ENCODE data around the gene GORAB. TPM values are rescaled to one million over a fixed set of nuclear protein-coding genes. Genes with fewer than 3 reads are reported as not detected.

GORAB gene
- total RNA-seq, 2 experiments from 2014 or later, result 9.8 to 13.5 TPM

DNA sequence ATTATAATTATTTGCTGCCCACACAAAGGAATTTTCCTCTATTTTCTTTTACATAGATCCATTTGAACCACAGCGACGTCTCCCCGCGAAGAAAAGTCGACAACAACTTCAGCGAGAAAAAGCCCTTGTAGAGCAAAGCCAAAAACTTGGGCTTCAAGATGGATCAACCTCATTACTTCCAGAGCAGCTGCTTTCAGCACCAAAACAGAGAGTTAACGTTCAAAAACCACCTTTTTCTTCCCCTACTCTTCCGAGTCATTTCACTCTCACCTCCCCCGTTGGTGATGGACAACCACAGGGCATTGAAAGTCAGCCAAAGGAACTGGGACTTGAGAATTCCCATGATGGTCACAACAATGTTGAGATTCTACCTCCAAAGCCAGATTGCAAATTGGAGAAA lies 7.2 kb downstream of the GORAB start:
- Mint-ChIP-seq H3K4me1 (peaks cover 22% of the 10 kb centered on the region), H3K27ac (no peak overlapping the region), H3K36me3 (ENCODE audit: low read depth) (peaks cover 44% of the 10 kb centered on the region), H3K27me3 (no peaks in the 10 kb centered on the region), H3K4me3 (no peak overlapping the region), H3K9me3 (ENCODE audit: low read depth) (no peaks in the 10 kb centered on the region)
- intact Hi-C loops (cut with DNase I, micrococcal nuclease), result loop anchor here (10.0 kb wide), 4 partner anchors 464 to 824 kb away; partner anchors contain the start of genes KIFAP3 (in 1 of the 2), SCYL3 (in 1 of the 2) and SELL (in 1 of the 2)
- no peak for DNase-seq
- no peak for ATAC-seq
- ChIA-PET POLR2A (no interaction called here), CTCF (no interaction called here)

GRCh38 chr1:170544624-170545023 lies 12.7 kb downstream of the GORAB start:
- POLR2A ChIA-PET, result no interaction called here
- intact Hi-C loops (cut with DNase I, micrococcal nuclease), result no loop called here

GRCh38 chr1:170545476-170545875 lies 13.5 kb downstream of the GORAB start:
- ATAC-seq, result no peak
- no peak for DNase-seq
- POLR2A ChIA-PET, result no interaction called here
- no peaks in the 10 kb centered on the region for H3K9me3 Mint-ChIP-seq (ENCODE audit: low read depth)
- peaks cover 2% of the 10 kb centered on the region for H3K4me1 Mint-ChIP-seq
- no peaks in the 10 kb centered on the region for H3K27me3 Mint-ChIP-seq
- H3K27ac Mint-ChIP-seq, result no peak overlapping the region
- peaks cover 57% of the 10 kb centered on the region for H3K36me3 Mint-ChIP-seq (ENCODE audit: low read depth)
- no peak overlapping the region for H3K4me3 Mint-ChIP-seq
- intact Hi-C loops (cut with DNase I, micrococcal nuclease), result no loop called here
- CTCF ChIA-PET, result no interaction called here

More at GRCh38 chr1:170544624-170545023, 12.7 kb downstream of the GORAB start:
- H3K36me3 Mint-ChIP-seq (ENCODE audit: low read depth), result peaks cover 60% of the 10 kb centered on the region
- no peak overlapping the region for H3K4me3 Mint-ChIP-seq
- CTCF ChIA-PET, result no interaction called here
- ATAC-seq (no peak), DNase-seq (no peak)
- H3K27ac Mint-ChIP-seq, result no peak overlapping the region
- no peaks in the 10 kb centered on the region for H3K27me3 Mint-ChIP-seq
- peaks cover 2% of the 10 kb centered on the region for H3K4me1 Mint-ChIP-seq
- H3K9me3 Mint-ChIP-seq (ENCODE audit: low read depth), result no peaks in the 10 kb centered on the region

GRCh38 chr1:170547255-170547654 lies 15.3 kb downstream of the GORAB start:
- peaks cover 56% of the 10 kb centered on the region for H3K36me3 Mint-ChIP-seq (ENCODE audit: low read depth)
- ATAC-seq (no peak), DNase-seq (no peak)
- H3K27me3 Mint-ChIP-seq, result no peaks in the 10 kb centered on the region
- POLR2A ChIA-PET, result no interaction called here
- H3K27ac Mint-ChIP-seq, result no peak overlapping the region
- H3K9me3 Mint-ChIP-seq (ENCODE audit: low read depth), result no peaks in the 10 kb centered on the region
- CTCF ChIA-PET, result no interaction called here
- H3K4me3 Mint-ChIP-seq, result no peak overlapping the region
- peaks cover 2% of the 10 kb centered on the region for H3K4me1 Mint-ChIP-seq
- intact Hi-C loops (cut with DNase I, micrococcal nuclease), result no loop called here

DNA sequence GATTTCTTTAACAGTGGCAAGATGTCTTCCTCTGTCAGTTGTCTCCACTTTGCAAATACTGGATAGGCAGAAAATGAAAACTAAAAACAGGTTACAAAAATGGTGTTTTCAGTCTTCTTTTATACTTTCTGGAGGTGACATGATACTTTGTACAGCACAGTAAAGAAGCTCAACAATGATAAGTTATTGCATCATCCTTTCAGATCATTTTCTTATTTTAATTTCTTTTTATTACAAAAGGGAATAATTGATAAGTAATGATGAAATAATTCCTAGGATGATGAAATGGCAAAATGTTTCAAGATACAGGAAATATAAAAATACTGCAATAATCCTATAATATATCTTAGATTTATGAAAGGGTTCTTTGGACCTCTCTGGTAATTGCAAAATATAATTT lies 16.5 kb downstream of the GORAB start:
- peaks cover 53% of the 10 kb centered on the region for H3K36me3 Mint-ChIP-seq (ENCODE audit: low read depth)
- ATAC-seq (no peak), DNase-seq (no peak)
- peaks cover 2% of the 10 kb centered on the region for H3K4me1 Mint-ChIP-seq
- no peak overlapping the region for H3K4me3 Mint-ChIP-seq
- peak overlapping the region; percentile 40 for H3K27ac Mint-ChIP-seq
- CTCF ChIA-PET, result no interaction called here
- intact Hi-C loops (cut with DNase I, micrococcal nuclease), result no loop called here
- H3K9me3 Mint-ChIP-seq (ENCODE audit: low read depth), result no peaks in the 10 kb centered on the region
- POLR2A ChIA-PET, result no interaction called here
- no peaks in the 10 kb centered on the region for H3K27me3 Mint-ChIP-seq

DNA sequence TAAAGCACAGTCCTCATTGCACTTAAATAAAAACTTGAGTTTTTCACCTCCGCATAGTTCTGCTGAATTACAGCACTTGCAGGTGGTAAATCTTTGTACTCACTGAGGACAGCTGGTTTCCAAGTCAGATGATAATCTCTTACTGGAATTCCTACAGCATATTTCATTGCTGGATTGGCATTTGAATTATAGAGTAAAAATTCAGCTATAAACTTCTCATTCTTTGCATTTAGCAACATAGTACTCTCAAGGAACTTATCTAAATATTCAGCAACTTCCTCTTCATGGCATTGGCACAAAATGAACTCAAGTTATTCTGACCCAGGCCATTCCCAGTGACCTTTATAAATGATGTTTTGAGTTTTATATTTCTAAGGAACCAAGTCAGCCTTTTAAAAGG lies 23.4 kb downstream of the GORAB start:
- CTCF ChIA-PET, result interaction anchor here (0.6 kb wide), 1 partner anchor 256 kb away, joined by 3 read pairs; no protein-coding TSS in a partner anchor

GRCh38 chr1:170556917-170557316 lies 25.0 kb downstream of the GORAB start:
- intact Hi-C loops (cut with DNase I, micrococcal nuclease), result no loop called here
- POLR2A ChIA-PET, result no interaction called here
- DNase-seq (no peak), ATAC-seq (no peak)
- Mint-ChIP-seq H3K9me3 (ENCODE audit: low read depth) (peaks cover 8% of the 10 kb centered on the region), H3K4me1 (no peaks in the 10 kb centered on the region), H3K27ac (no peak overlapping the region), H3K27me3 (no peaks in the 10 kb centered on the region), H3K36me3 (ENCODE audit: low read depth) (peaks cover 10% of the 10 kb centered on the region), H3K4me3 (no peak overlapping the region)
- CTCF ChIA-PET, result no interaction called here

More for the DNA sequence above, 23.4 kb downstream of the GORAB start:
- H3K4me1 Mint-ChIP-seq, result no peaks in the 10 kb centered on the region
- POLR2A ChIA-PET, result no interaction called here
- H3K9me3 Mint-ChIP-seq (ENCODE audit: low read depth), result peaks cover 8% of the 10 kb centered on the region
- intact Hi-C loops (cut with DNase I, micrococcal nuclease), result no loop called here
- H3K27me3 Mint-ChIP-seq, result no peaks in the 10 kb centered on the region
- ATAC-seq (no peak), DNase-seq (no peak)
- H3K4me3 Mint-ChIP-seq, result no peak overlapping the region
- no peak overlapping the region for H3K27ac Mint-ChIP-seq
- H3K36me3 Mint-ChIP-seq (ENCODE audit: low read depth), result peaks cover 16% of the 10 kb centered on the region

DNA sequence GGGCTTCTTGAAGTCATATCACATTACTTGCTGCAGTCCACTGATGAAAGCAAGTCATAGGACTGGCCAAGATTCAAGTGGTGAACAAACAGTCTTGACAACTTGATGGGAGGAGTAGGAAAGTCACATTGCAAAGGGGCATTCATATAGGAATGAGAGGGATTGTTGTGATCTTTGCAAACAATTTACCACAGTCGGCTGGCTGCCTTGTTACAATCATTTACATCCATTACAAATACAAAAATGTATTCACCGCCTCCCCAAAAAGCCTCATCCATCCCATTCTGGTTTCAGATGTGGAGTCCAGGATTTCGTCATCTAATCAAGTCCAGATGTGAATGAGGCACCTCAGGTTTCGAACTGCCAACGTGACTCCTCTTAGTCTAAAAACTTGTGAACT lies 26.8 kb downstream of the GORAB start:
- Mint-ChIP-seq H3K27me3 (no peaks in the 10 kb centered on the region), H3K4me1 (peaks cover 15% of the 10 kb centered on the region), H3K9me3 (ENCODE audit: low read depth) (peaks cover 8% of the 10 kb centered on the region), H3K27ac (no peak overlapping the region), H3K4me3 (no peak overlapping the region), H3K36me3 (ENCODE audit: low read depth) (peaks cover 2% of the 10 kb centered on the region)
- ChIA-PET POLR2A (no interaction called here), CTCF (no interaction called here)
- DNase-seq (no peak), ATAC-seq (no peak)
- intact Hi-C loops (cut with DNase I, micrococcal nuclease), result no loop called here

DNA sequence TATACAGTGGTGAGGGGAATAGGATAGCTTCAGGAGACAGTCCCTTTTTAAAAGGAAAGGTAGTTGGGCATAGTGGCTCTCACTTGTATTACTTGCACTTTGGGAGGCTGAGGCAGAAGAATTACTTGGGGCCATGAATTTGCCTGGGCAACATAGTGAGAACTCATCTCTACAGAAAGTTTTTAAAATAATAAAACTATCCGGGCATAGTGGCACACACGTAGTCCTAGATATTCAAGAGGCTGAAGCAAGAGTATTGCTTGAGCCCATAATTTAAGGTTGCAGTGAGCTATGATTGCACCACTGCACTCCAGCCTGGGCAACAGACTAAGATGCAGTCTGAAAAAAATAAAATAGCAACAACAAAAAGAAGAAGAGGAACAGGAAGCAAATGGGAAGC lies 27.2 kb downstream of the GORAB start:
- Mint-ChIP-seq H3K4me3 (no peak overlapping the region), H3K4me1 (peaks cover 15% of the 10 kb centered on the region), H3K27me3 (no peaks in the 10 kb centered on the region), H3K27ac (no peak overlapping the region), H3K9me3 (ENCODE audit: low read depth) (peaks cover 8% of the 10 kb centered on the region), H3K36me3 (ENCODE audit: low read depth) (no peaks in the 10 kb centered on the region)
- intact Hi-C loops (cut with DNase I, micrococcal nuclease), result no loop called here
- ChIA-PET POLR2A (no interaction called here), CTCF (no interaction called here)
- DNase-seq, result no peak
- ATAC-seq, result no peak

- ChIA-PET CTCF (no interaction called here), POLR2A (no interaction called here)
- H3K27ac Mint-ChIP-seq, result no peak overlapping the region
- H3K4me3 Mint-ChIP-seq, result no peak overlapping the region
- ATAC-seq, result no peak
- no peaks in the 10 kb centered on the region for H3K36me3 Mint-ChIP-seq (ENCODE audit: low read depth)
- H3K4me1 Mint-ChIP-seq, result peaks cover 15% of the 10 kb centered on the region
- peaks cover 5% of the 10 kb centered on the region for H3K27me3 Mint-ChIP-seq
- H3K9me3 Mint-ChIP-seq (ENCODE audit: low read depth), result peaks cover 8% of the 10 kb centered on the region
- no peak for DNase-seq
- intact Hi-C loops (cut with DNase I, micrococcal nuclease), result no loop called here
These were observed 28.8 kb downstream of the GORAB start for GRCh38 chr1:170560681-170561285.

- Mint-ChIP-seq H3K36me3 (ENCODE audit: low read depth) (no peaks in the 10 kb centered on the region), H3K4me1 (peaks cover 15% of the 10 kb centered on the region), H3K27ac (peak overlapping the region; percentile 40), H3K9me3 (ENCODE audit: low read depth) (peaks cover 8% of the 10 kb centered on the region), H3K27me3 (peaks cover 5% of the 10 kb centered on the region), H3K4me3 (no peak overlapping the region)
- intact Hi-C loops (cut with DNase I, micrococcal nuclease), result no loop called here
- ChIA-PET POLR2A (no interaction called here), CTCF (interaction anchor here (0.8 kb wide), 1 partner anchor 709 kb away, joined by 3 read pairs; no protein-coding TSS in a partner anchor)
- DNase-seq (peak; percentile 56), ATAC-seq (peak; percentile 82)
These were observed 30.8 kb downstream of the GORAB start for GRCh38 chr1:170562646-170563338.

DNA sequence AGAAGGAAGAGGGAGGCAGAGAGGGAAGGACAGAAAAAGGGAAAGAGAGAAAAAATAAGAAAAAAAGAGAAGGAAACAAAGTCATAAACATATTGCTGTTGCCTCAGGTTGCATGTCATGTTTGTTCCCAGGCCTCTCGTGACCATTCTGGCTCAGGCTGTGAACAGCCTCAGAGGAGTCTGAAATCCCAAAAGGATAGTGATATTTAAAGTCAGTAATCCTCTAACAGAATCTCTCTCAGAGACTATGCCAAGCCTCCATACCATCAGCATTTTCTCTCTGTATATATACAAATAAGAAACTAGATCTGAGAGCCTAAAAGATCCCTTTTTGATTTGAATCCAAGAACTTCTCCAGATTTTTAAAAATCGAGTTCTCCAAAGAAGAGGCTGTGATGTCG lies 35.2 kb downstream of the GORAB start:
- Mint-ChIP-seq H3K4me1 (peaks cover 14% of the 10 kb centered on the region), H3K27me3 (peaks cover 11% of the 10 kb centered on the region), H3K9me3 (ENCODE audit: low read depth) (peaks cover 4% of the 10 kb centered on the region), H3K27ac (no peak overlapping the region), H3K4me3 (no peak overlapping the region), H3K36me3 (ENCODE audit: low read depth) (no peaks in the 10 kb centered on the region)
- ChIA-PET CTCF (no interaction called here), POLR2A (no interaction called here)
- intact Hi-C loops (cut with DNase I, micrococcal nuclease), result no loop called here
- DNase-seq (no peak), ATAC-seq (no peak)
